GM12891 (cell line): ENCODE data around the gene ADGRG1.

Source experiments
- POLR2A ChIP-seq: IDR thresholded peaks from 2 replicates; pipeline ENCODE4 v1.6.1; 2011; ENCODE audit warnings: low read depth, low read length, control low read depth
- POLR2AphosphoS5 ChIP-seq: IDR thresholded peaks from 2 replicates; pipeline ENCODE4 v1.6.1; 2011; ENCODE audit warnings: low read depth, low read length, control low read depth
- SPI1 ChIP-seq: IDR thresholded peaks from 2 replicates; pipeline ENCODE4 v1.6.1; 2011; ENCODE audit warnings: low read depth, low read length, control low read depth

- no peak for TF ChIP-seq POLR2A
- TF ChIP-seq POLR2AphosphoS5, result no peak
- no peak for TF ChIP-seq SPI1
Observed at GRCh38 chr16:57616876-57617275, 11.6 kb upstream of the ADGRG1 start.
